ENCODE data around the gene ZAR1.

DNA sequence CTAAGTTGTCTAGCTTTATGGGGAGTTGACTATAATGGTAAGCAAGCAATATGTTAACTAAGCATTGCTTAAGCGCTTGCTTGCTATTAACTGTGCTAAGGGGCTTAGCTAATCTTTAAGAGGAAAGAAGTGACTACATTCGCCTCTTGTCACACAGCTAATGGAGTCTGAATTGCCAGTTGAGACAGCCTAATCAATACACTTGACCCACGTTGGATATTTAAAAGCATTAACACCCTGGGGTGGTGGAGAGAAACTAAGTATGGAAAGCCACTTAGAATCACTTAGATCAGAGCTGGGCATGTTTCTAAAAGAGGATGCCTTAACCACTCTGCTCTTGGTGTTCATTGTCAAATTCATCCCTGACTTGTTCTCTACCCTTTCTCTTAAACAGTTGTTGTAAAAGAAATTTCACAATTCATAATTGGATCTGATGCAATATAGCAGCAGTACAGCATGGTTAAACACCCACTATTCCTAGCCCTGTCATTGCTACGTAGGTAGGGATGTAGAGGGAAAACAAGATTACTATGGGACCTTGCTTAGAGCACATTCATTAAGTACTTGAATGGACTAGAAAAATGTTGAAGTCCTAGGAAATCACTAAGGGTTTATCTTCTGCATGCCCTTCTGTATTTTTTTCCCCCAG lies 3.5 kb downstream of the ZAR1 start:
- TF ChIP-seq, protein P1, sequence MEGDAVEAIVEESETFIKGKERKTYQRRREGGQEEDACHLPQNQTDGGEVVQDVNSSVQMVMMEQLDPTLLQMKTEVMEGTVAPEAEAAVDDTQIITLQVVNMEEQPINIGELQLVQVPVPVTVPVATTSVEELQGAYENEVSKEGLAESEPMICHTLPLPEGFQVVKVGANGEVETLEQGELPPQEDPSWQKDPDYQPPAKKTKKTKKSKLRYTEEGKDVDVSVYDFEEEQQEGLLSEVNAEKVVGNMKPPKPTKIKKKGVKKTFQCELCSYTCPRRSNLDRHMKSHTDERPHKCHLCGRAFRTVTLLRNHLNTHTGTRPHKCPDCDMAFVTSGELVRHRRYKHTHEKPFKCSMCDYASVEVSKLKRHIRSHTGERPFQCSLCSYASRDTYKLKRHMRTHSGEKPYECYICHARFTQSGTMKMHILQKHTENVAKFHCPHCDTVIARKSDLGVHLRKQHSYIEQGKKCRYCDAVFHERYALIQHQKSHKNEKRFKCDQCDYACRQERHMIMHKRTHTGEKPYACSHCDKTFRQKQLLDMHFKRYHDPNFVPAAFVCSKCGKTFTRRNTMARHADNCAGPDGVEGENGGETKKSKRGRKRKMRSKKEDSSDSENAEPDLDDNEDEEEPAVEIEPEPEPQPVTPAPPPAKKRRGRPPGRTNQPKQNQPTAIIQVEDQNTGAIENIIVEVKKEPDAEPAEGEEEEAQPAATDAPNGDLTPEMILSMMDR (IDR thresholded peaks at IDR 0.05): no peak
- TF ChIP-seq BHLHE40 (IDR thresholded peaks at IDR 0.05; ENCODE audit: low read depth, low read length): no peak
- no peak for TF ChIP-seq POLR2A (IDR thresholded peaks at IDR 0.05; ENCODE audit: low read length)
- TF ChIP-seq, protein P2, sequence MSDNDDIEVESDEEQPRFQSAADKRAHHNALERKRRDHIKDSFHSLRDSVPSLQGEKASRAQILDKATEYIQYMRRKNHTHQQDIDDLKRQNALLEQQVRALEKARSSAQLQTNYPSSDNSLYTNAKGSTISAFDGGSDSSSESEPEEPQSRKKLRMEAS (IDR thresholded peaks at IDR 0.05): no peak
- TF ChIP-seq MYC (IDR thresholded peaks at IDR 0.05; ENCODE audit: borderline replicate concordance, low read length): no peak
